ENCODE measurements around the gene PMF1.
A peak's percentile ranks its signal among the peaks of the same experiment; 100 is the strongest.

The PMF1 gene

DNA sequence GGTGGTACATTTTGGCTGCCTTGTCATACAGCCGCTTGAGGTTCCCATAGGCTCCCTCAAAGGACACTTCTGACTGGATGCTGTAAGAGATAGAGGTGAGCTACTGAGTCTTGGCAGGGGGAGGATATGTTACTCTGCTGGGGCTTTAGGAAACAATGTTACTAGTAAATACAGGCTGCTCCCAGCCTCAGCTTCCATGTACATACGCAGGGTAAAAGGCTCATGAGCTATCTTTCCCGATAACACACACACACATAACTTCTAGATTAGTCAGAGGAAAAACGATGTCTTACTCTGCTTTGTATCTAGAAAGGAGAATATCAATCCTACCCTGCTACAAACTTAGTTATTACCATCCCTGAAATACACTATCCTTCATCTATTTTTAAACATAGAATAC is 55.5 kb downstream of the PMF1 start:
- DNase-seq (ENCODE audit: low read depth) = no peak

DNA sequence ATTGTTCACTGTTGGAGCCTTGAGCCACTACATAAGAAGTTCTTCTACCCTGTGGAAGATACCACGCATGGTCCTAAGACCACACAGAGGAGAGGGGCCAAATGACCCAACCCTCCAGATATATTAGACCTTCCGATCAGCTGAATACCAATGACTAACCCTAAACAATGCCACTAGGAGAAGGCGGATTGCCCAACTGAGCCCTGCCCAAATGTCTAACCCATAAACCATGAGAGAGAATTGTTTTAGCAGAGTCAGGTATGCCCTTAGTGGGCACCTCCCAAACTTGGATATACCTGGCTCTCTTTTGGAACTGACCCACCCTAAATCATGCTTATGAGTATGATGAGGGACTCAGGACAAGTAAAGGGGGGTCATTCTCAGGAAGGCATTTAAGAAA is 57.5 kb downstream of the PMF1 start:
- DNase-seq (ENCODE audit: low read depth) = no peak

DNA sequence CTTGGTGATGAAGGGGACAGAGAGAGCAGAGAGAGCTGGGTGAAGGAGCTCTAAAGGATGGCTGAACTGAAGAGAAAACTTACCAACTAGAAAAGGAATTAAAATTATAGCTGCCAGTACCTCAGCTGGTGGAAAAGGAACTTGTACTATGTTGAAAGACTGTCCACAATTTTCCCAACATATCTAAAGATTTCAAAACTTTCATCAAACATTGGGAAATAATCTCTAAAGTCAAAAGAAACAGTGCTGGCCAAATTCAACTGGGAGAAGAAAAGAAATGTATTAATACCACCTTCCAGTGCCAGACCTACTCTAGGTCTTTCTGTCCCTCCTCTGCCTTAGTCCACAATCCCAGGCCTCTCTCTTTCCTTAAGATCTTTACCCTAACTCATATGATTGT is 63.7 kb downstream of the PMF1 start:
- no peak for DNase-seq (ENCODE audit: low read depth)

DNA sequence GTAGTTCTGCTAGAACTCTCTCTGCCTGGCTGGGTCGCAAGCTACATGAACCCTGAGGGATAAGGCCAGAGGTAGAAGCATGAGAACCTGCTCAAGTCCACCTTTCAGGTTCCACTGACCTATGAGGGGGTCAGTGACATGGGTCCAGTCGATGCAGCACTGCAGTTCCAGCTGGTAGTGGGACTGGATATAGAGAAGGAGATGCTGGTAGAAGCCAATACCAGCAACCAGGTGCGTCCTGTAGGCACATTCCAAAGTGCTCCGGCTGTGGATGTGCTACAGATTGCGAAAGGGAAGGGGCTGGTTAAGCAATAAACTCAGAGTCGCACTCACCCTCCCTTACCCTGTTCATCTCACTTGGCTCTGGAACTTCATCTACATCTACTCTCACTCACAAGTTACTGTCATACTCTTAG is 64.2 kb downstream of the PMF1 start:
- DNase-seq (ENCODE audit: low read depth) = no peak

DNA sequence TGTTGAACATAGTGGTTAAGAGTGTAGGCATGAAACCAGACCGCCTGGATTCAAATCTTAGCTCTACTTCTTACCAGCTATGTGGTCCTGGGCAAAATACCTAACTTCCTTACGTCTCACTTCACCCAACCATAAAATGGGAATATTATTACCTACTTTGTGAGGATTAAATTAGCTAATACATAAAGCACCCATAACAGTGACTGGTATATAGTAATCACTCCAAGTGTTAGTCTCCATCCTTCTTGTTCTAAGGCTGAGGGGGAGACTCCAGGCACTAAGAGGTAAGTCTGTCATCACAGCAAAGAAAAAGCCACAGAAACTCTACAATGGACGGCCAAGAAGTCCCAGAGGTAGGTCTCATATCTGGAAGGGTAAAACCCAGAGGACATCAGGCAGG is 67.0 kb downstream of the PMF1 start:
- DNase-seq (ENCODE audit: low read depth) = no peak

DNA sequence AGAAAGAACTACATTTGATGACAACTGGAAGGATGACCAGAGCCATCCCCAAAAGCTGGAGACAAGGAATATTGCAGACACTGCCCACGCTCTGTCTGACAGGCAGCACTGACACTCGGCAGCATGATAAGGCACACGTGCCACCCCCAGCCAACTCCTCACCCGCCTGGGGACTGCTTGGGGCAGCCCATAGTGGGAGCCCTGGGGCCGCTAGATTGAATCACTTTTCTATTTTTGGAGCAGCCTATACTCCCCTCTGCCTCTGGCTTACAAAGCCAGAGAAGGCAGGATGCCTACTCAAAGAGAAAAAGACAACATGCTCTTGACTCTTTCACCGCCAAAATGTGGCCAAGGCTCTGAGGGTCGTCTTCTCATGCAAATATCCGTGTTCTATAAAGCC is 68.5 kb downstream of the PMF1 start:
- no peak for DNase-seq (ENCODE audit: low read depth)

DNA sequence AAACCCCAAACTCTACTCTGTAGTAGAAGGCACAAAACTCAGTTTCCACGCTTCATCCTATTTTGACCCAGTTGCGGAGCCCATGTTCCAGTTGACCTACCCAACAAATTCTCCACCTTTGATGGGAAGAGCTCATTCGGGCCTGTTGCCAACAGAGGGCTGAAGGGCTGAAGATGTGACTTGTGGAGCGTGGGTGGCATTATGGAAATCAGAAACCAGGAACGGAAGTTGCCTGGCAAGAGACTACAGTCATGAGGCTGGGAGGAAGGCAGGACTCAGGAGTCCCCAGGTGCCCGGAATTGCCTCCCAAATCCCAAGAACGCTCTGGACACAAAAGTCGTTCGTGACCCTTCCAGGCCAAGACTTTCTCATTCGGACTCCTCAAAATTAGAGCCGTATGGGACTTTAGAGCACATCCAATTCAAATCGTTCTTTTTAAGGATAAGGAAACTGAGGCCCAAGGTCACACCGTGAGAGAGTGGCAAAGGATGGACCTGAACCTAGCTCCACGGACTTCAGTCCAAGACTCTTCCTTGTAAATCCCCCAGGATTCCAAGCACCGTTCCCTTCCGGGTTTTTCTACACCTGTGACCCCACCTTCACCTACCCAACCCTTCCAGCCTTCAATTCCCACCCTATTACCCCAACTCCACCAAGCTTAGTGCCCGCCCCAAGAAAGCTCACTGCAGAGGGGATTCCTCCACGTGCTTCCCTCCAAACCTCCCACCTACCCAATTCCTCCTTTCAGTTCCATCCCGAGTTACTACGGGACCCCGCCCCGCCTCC is 69.1 kb downstream of the PMF1 start:
- no peak for DNase-seq (ENCODE audit: low read depth)

DNA sequence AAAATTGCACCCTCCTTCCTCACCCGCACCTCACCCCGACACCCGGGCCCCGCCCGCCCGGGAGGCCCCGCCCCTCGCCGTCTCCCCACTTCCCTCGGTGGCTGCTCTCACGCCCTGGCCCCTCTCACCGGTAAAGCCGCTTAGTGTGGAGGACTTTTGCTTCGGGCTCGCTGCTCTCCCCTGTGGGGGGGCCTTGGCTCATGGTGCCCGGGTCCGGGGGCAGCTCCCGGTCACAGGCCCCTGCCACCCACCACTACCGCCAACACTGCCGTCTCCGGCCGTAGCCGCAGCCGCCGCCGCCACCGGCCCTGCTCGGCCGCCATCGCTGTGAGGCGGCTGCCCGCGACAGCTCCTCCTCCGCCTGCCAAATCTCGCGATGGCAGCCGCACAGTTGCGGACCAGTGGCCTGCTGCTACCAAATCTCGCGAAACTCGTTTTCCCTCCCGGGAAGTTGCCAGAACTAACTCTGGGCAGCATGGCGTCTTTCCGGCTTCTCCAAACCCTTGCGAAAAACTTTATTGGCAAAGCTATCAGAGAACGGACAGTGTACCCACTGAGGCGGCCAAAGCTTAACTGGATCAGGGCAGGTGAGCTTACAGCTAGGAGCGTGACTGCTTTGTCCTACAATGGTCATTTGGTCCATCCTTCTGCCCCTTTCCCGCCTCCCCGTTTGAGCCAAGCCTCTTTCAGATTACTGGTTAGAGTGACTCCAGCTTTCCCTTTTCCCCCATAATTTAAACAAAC is 69.8 kb downstream of the PMF1 start, which contains the start of gene SMG5:
Gene SMG5 (minus strand): TSS at position 347 of the 744 bp plus-strand sequence. CDS start 145 bp downstream, at position 202.
- DNase-seq (ENCODE audit: low read depth) = peak; percentile 87

DNA sequence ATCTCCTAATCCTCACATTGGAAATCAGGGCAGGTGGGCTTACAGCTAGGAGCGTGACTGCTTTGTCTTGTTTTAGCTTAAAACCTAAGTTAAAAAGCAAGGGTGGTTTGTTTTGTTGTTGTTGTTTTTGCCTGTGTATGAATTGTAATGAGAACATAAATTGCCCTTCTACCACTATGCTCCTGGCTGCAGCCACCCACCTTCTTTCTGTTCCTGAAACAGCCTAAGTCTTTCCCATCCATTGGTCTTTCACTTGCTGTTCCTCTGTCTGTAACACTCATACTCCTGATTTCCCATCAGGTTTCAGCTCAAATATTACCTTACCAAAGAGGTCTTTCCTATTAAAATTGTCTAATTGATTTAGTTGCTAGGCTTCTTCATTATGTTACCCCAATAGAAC is 70.7 kb downstream of the PMF1 start:
- DNase-seq (ENCODE audit: low read depth) = no peak

DNA sequence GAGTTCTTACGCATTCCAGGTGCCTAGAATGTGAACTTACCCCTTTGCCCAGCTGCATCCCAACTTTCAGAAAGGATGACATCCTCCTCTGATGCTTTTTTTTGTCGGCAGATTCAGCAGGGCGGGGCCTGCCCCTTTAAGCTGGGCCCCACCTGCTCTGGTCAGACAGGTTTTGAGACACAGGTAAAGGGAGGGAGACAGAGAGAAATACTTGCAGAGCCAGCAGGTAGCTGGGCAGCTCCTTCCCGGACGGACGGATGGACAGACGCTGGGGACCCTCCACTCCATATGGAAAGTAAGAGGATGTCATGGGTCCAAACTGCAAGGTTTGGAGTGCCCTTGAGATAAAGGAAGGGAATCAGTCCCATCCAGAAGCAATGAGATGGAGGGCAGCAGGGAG is 71.3 kb downstream of the PMF1 start, which contains the start of gene TMEM79:
Gene TMEM79 (plus strand): TSS at position 214 of the 400 bp plus-strand sequence. CDS start 902 bp downstream, outside the sequence.
- DNase-seq (ENCODE audit: low read depth) = no peak

DNA sequence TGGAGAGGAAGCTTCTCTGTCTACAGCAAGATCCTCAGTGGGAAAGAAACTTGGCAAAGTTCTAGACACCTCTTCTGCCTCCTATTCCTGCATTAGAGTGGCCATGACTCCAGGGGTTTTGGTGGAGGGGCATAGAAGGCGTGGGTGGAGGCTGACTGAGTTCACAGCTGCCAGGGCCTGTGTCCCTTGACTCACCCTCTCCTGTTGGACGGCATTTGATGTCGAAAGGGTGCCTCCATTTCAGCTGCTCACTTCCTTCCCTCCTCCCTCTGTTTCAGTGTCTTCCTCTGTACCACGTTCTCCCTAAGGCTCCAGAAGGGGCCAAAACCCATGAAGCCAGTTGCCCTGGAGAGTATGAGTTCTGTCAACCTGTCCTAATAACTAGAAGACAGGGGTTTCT is 72.0 kb downstream of the PMF1 start:
- no peak for DNase-seq (ENCODE audit: low read depth)

DNA sequence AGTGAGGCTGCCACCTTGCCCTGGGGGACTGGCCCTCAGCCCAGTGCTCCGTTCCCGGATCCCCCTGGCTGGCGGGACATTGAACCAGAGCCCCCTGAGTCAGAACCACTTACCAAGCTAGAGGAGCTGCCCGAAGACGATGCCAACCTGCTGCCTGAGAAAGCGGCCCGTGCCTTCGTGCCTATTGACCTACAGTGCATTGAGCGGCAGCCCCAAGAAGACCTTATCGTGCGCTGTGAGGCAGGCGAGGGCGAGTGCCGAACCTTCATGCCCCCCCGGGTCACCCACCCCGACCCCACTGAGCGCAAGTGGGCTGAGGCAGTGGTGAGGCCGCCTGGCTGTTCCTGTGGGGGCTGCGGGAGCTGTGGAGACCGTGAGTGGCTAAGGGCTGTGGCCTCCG is 72.6 kb downstream of the PMF1 start:
- DNase-seq (ENCODE audit: low read depth) = no peak

DNA sequence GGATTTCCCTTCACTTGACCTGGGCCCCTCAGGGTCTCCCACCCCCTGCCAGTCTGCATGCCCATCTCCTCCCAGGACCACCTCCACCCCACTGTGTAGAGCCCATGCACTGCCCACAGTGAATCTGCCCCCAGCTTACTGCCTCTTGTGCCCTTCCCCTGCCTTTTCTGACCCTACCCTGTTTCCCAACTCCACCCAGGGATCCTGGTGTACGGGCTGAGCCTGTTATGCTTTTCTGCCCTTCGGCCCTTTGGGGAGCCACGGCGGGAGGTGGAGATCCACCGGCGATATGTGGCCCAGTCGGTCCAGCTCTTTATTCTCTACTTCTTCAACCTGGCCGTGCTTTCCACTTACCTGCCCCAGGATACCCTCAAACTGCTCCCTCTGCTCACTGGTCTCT is 73.3 kb downstream of the PMF1 start:
- no peak for DNase-seq (ENCODE audit: low read depth)

Measured in activated T-cell treated with anti-CD3 and anti-CD28 coated beads for 1 hour (primary cell).